Coronary artery (tissue), 2 donors: Measurements from ENCODE around the gene EEF1AKMT3.

ENCODE experiments used
- DNase-seq: peaks from one replicate; pipeline ENCODE4 v3.0.0-alpha.2; 2017; ENCODE audit warnings: low spot score
- H3K27ac ChIP-seq, 2 donors: fragments of 200-600 bp; sonication (generic); one replicate each; pipeline ENCODE4 v1.5.1; 2016 to 2019
- H3K4me3 ChIP-seq: fragments of 200-600 bp; sonication (generic); 2 replicates; pipeline ENCODE4 v1.5.1; 2016; ENCODE audit warnings: mild to moderate bottlenecking, moderate library complexity
- CTCF ChIP-seq: fragments of 200-600 bp; sonication (generic); IDR thresholded peaks from one replicate; pipeline ENCODE4 v1.5.1; 2019; ENCODE audit warnings: antibody characterized with exemption

EEF1AKMT3 gene

GRCh38 chr12:57830393-57830792 is 58.0 kb downstream of the EEF1AKMT3 start:
- H3K27ac ChIP-seq: peak overlapping the region in 1 of 2 donors; percentile 54
- TF ChIP-seq CTCF: no peak
- H3K4me3 ChIP-seq: no peak overlapping the region
- no peak for DNase-seq
